ENCODE data around the gene DPYD.

The DPYD gene

GRCh38 chr1:97906567-97907241, 14.1 kb downstream of the DPYD start:
- DNase-seq = no peak

DNA sequence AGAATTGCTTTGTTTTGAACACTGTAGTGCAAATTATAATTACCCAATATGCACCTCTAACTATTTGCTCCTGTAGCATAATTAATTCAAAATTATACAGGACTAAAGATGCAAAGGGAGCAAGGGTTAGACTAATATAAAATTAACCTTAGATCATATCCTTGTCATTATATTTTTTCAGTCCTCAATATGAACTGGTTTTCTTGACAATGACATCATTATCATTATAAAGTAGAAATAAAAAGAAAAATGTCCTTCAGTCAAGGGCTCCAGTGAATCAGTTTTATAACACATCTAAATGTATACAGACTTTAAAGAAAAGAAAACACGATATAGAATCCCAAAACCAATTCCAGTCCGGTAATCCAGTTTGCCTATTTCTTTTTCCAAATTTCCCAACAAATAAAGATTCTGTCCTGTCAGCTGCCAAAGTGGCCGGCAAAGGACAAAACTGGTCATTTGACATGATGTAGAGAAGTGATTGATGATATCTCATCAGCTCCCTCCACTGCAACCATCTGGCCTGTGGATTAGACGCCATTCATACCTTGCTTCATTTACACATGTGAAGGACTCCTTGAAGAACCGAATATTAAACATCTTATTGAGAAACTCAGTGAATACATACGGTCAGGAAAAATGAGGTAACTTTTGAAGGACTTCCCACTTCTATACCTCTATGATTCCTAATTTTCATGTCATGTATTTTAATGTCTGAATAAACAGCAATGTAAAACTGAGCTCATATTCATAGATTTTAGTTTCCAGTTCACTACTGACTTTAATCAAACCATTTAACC, 15.5 kb downstream of the DPYD start:
- DNase-seq = no peak

GRCh38 chr1:97904534-97904933, 16.3 kb downstream of the DPYD start:
- DNase-seq = no peak

DNA sequence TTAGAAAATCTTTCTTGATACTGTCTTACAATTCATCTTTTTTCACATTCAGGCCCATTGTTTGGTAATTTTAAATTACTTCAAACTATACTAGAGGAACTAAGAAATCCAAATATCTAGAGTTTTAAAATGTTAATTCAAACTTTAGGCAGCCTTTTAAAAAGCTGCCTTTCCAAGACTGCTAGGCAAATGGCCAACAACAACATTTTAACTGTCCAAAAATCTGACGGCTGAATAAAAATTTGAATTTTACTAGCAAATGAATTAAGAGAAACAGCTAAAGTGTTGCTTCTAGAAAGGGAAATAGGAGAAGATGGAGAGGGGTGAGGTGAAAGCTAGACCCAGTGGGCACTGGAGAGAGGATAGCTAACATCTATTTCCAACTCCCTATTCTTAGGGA, 17.2 kb downstream of the DPYD start:
- DNase-seq = no peak

GRCh38 chr1:97902067-97902466, 18.8 kb downstream of the DPYD start:
- no peak for DNase-seq

- no peak for DNase-seq
Observed at GRCh38 chr1:97901017-97901658, 19.7 kb downstream of the DPYD start.

GRCh38 chr1:97898948-97899347, 21.9 kb downstream of the DPYD start:
- no peak for DNase-seq

- DNase-seq = no peak
Observed at GRCh38 chr1:97895278-97895677, 25.6 kb downstream of the DPYD start.

DNA sequence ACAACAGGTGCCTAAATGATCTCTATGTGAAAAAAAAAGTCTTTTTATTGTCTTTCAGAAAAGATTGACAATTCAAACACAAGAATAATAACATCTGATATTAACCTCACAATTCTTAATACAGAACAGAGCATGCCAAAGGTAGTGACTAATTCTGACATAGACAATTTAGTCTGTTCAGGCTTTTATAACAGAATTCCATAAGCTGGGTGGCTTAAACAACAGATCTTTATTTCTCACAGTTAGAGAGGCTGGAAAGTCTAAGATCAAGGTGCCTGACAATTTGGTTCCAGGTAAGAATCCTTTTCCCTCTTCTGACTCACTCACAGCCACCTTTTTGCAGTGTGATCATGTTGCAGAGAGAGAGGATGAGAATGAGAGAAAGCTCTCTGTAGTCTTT, 27.0 kb downstream of the DPYD start:
- no peak for DNase-seq

DNA sequence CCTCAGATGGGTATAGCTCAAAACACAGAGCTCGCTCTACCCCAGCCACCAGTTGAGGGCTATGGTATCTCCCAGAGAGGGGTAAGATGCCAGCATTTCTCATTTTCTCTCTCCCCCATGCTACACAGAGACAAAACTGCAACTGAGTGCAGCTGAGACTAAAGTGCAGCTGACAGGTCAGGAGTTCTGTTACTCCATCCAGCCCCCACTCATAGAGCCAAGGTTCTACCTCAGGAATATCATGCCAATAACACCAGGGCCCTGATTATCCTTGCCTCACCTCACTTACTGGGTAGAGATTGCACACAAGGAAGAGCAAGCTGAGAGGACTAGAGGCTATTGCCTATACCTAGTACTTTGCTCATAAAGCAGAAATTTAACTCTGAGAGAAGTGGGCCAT, 34.6 kb downstream of the DPYD start:
- DNase-seq = no peak

- no peak for DNase-seq
Observed at GRCh38 chr1:97883823-97884222, 37.0 kb downstream of the DPYD start.

- no peak for DNase-seq
Observed at GRCh38 chr1:97877307-97877706, 43.5 kb downstream of the DPYD start.

DNA sequence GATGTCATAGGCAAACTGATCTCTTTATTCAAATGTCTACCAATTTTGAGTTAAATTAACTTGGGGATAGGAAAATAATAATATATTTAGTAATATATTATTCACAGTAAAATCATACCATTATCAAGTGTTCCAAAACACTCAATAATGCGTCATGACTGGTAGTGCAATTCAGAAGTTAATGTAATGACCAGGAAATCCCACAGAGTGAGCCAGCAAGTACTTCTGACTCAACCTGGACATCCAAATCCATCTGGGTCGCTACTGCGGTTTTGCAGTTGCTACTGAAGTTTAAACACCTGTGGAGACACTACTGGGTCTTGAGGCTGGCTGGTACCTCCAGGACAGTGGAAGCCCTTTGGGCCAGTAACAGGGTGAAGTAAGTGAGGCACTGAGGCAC, 44.8 kb downstream of the DPYD start:
- no peak for DNase-seq

DNA sequence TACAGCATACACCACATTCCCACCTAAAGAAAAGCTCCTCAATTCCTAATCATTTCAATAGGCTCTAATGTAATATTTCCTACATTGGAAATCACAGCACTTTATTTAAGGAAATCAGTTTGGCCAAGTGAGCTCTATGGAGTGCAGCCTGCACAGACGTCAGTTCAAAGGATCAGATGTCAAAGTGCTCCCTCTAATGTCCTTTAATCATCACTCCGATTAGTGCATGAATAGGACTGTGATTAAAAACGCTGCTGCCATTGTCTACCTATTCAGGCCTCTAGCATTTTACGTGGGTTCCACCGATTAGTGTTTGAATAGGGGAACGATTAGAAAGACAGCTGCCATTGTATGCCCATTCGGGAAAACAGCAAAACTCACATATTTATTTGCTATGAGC, 50.2 kb downstream of the DPYD start:
- no peak for DNase-seq

DNA sequence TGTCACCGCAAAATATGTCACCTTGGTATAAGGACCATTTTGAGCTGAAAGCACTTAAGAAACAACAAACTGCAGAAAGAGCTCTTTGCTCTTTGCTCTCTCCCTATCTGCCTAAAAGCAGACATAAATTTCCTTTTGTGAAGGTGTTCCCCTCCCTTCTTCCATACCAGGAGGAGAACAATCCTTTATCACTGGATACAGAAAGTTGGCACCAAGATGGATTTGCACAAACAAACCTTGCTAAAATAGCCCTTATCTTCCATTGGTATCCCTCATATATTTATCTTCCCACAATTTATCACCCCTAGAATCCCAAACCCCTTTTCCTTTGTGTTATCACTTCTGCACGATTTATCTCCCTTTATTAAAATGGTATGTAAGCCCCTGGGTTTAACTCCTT, 51.4 kb downstream of the DPYD start:
- no peak for DNase-seq

DNA sequence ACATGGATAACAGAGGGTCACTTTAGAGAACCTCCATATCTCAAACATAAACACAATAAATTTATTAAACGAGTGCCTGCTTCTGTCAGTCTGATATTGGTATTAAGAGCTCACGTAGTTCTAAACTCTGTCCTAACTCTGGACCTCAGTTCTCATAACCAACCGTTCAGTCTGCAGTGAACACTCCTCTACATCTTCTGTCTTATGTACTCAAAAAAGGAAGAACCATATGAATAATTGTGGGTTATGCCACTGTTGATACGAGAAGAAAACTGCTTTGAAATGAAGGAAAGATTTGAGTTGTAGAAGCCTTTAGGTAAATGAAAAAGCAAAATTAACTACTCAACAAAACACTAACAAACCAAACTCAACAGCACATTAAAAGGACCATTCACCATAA, 53.7 kb downstream of the DPYD start:
- DNase-seq = no peak

DNA sequence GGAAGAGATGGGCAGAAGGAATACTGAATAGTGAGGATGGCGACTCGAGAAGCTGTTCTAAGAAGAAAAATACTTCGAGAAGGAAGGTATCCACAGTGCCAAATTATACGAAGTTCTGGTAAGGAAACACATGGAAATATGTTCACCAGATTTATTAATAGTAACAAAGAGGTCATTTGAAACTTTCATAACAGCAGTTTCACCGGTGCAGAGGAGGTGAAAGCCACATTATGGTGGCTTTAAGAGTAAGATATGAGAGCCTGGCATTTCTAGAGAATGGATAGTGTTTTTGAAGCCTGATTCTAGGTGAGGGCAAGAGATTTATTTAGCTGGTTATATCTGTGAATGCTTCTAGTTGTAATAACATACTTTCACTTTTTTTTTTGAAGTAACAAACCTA, 56.2 kb downstream of the DPYD start:
- no peak for DNase-seq

DNA sequence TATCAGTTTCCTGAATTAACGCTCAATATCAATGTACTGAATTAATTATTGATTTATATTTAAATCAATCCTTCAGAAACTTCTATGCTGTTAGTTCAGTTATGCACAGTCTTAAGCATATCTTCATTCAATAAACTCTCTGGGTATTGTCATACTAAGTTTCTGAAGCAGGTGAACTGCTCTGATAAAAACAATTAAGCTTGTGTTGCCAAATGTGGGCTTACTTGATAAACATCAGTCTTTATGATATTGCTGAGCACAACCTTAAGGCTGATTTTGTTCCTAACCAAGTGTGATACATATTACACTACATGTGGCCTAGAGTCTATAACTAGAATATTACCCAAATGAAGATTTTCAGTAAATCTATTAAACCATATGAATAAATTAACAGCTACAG, 67.6 kb downstream of the DPYD start:
- no peak for DNase-seq

- DNase-seq = no peak
Observed at GRCh38 chr1:97849345-97850340, 71.2 kb downstream of the DPYD start.

DNA sequence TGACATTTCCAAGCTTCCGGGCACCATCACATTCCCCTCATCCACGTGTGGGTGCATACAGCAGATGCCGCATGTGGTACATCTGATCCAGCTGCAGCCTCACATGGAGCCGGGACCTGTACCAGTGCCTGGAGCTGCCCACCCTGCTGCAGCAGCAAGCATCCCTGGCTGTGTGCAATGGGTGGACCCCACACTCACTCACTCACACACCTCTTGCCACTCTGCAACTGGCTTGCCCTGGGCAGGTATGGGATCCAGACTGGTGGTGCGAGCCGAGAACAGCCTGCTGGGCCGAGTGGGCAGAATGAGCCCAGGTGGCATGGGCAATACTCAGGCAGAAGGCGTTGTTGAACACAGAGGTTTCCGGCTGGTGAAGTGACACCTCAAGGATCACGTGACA, 75.0 kb downstream of the DPYD start:
- no peak for DNase-seq

DNA sequence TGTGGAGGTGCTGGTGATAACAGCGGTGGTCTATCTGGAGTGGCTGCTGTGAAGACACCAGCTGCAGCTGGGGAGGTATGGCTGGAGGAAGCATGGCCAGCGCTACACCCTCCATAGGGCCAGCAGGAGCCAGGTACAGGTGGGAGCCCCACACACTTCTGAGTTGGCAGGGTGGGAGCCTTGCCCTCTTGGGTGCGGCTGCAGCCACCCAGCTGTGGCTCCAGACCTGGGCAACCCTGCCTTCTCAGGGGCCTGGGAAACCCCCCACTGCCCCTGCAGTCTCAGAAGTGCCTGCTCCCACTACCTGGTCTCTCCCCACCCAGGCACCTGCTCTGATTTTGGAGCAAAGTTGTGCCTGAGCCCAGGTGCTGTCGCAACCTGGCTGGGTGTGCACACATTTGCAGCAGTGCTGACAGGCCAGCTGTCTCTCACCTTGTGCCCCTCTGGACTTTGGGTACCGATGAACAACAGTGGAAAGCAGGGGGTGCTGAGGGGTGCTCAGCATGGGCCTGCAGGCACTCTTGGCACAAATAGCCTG, 76.2 kb downstream of the DPYD start:
- no peak for DNase-seq

GRCh38 chr1:97841338-97841737, 79.5 kb downstream of the DPYD start:
- no peak for DNase-seq

DNA sequence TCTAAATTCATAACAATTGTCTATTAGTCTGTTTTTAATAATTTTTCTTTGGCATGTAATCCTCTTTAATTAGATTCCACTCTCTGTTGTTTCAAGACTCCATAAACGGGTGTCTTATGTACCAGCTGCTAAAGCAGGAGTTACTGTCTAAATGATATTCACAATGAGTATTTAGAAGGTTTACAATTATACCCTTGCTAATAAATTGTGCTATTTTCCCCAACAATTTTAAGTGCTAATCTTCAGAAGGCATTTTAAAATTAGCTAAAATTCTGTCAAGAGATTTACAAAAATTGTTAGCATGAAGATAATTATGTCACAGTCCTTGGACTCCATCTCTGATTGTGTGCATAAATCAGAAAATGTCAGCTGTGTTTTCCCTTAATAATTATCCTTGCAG, 83.7 kb downstream of the DPYD start:
- DNase-seq = no peak

All from activated CD4-positive, alpha-beta T cell treated with anti-CD3 and anti-CD28 coated beads for 4 hours (primary cell).